Mesendoderm (in vitro differentiated cells): ENCODE data around the gene KCNK7.

ENCODE experiments used
- DNase-seq: peaks from one replicate; pipeline ENCODE4 v3.0.0; 2013
- H2AK5ac ChIP-seq: 2 replicates; pipeline ENCODE4 v1.6.1; 2013; ENCODE audit warnings: low read length, inconsistent platforms
- H2BK120ac ChIP-seq: 2 replicates; pipeline ENCODE4 v1.6.1; 2013; ENCODE audit warnings: low read depth, mild to moderate bottlenecking, low read length, moderate library complexity, mixed read lengths
- H2BK15ac ChIP-seq: replicated peaks from 2 replicates; pipeline ENCODE4 v1.6.1; 2013; ENCODE audit warnings: low read depth, mild to moderate bottlenecking, moderate library complexity
- H2BK5ac ChIP-seq: 2 replicates; pipeline ENCODE4 v1.6.1; 2013; ENCODE audit warnings: low read length, inconsistent platforms
- H3K18ac ChIP-seq: 2 replicates; pipeline ENCODE4 v1.6.1; 2013; ENCODE audit warnings: mild to moderate bottlenecking, low read length, mixed read lengths
- H3K23ac ChIP-seq: one replicate; pipeline ENCODE4 v1.6.1; 2013; ENCODE audit warnings: low read length
- H3K27ac ChIP-seq: 2 replicates; pipeline ENCODE4 v1.5.1; 2013; ENCODE audit warnings: low read depth, mild to moderate bottlenecking, inconsistent platforms, low read length, moderate library complexity
- H3K27me3 ChIP-seq: 2 replicates; pipeline ENCODE4 v1.6.1; 2013; ENCODE audit warnings: low read length, control low read depth, mild to moderate bottlenecking, inconsistent platforms; ENCODE audit not compliant: insufficient read depth, poor library complexity
- H3K36me3 ChIP-seq: 2 replicates; pipeline ENCODE4 v1.6.1; 2013; ENCODE audit warnings: low read length, inconsistent platforms; ENCODE audit not compliant: control insufficient read depth, insufficient read depth
- H3K4ac ChIP-seq: one replicate; pipeline ENCODE4 v1.6.1; 2013; ENCODE audit warnings: low read depth, mild to moderate bottlenecking, low read length, moderate library complexity
- H3K4me1 ChIP-seq: 2 replicates; pipeline ENCODE4 v1.6.1; 2013; ENCODE audit warnings: low read depth, low read length, inconsistent platforms; ENCODE audit not compliant: control insufficient read depth
- H3K4me2 ChIP-seq: 2 replicates; pipeline ENCODE4 v1.6.1; 2013; ENCODE audit warnings: low read length
- H3K4me3 ChIP-seq: 2 replicates; pipeline ENCODE4 v1.5.1; 2013; ENCODE audit warnings: mild to moderate bottlenecking, low read length
- H3K56ac ChIP-seq: one replicate; pipeline ENCODE4 v1.6.1; 2013; ENCODE audit warnings: low read length
- H3K79me1 ChIP-seq: 2 replicates; pipeline ENCODE4 v1.6.1; 2013; ENCODE audit warnings: low read length, inconsistent platforms
- H3K79me2 ChIP-seq: 2 replicates; pipeline ENCODE4 v1.6.1; 2013; ENCODE audit warnings: mild to moderate bottlenecking, low read length; ENCODE audit not compliant: control insufficient read depth, insufficient read depth
- H3K9ac ChIP-seq: 2 replicates; pipeline ENCODE4 v1.6.1; 2013; ENCODE audit warnings: low read length, inconsistent platforms
- H4K5ac ChIP-seq: one replicate; pipeline ENCODE4 v1.6.1; 2013; ENCODE audit warnings: low read length
- H4K8ac ChIP-seq: one replicate; pipeline ENCODE4 v1.6.1; 2013; ENCODE audit warnings: low read depth, mild to moderate bottlenecking, control low read depth, low read length, moderate library complexity
- WGBS: extraction: QIAGEN DNeasy Blood & Tissue Kit; methylation state at CpG from one replicate; pipeline ENCODE4 v1.1.7; 2013; ENCODE audit warnings: low lambda C conversion rate, missing lambda C conversion rate; ENCODE audit not compliant: insufficient coverage; ENCODE audit errors: extremely low coverage; 5-methylcytosine and 5-hydroxymethylcytosine counted together

Gene KCNK7

GRCh38 chr11:65636108-65637031 is 40.8 kb upstream of the KCNK7 start:
- H3K79me1 ChIP-seq: no peaks in the 10 kb centered on the region
- H3K56ac ChIP-seq: no peak overlapping the region
- H3K4ac ChIP-seq: no peak overlapping the region
- no peak overlapping the region for H2BK5ac ChIP-seq
- no peaks in the 10 kb centered on the region for H3K27me3 ChIP-seq
- H3K9ac ChIP-seq: no peak overlapping the region
- H3K36me3 ChIP-seq: peaks cover 12% of the 10 kb centered on the region
- H2BK15ac ChIP-seq: no peak overlapping the region
- no peak overlapping the region for H3K18ac ChIP-seq
- no peak overlapping the region for H3K4me2 ChIP-seq
- H3K4me3 ChIP-seq: no peak overlapping the region
- no peak overlapping the region for H2AK5ac ChIP-seq
- peaks cover 3% of the 10 kb centered on the region for H3K4me1 ChIP-seq
- no peaks in the 10 kb centered on the region for H3K79me2 ChIP-seq
- no CpG with 5 or more reads among the region's 28 CpGs for WGBS
- H3K27ac ChIP-seq: no peak overlapping the region
- no peak overlapping the region for H3K23ac ChIP-seq
- H4K8ac ChIP-seq: no peak overlapping the region
- no peak overlapping the region for H4K5ac ChIP-seq
- no peak for DNase-seq
- H2BK120ac ChIP-seq: no peak overlapping the region

DNA sequence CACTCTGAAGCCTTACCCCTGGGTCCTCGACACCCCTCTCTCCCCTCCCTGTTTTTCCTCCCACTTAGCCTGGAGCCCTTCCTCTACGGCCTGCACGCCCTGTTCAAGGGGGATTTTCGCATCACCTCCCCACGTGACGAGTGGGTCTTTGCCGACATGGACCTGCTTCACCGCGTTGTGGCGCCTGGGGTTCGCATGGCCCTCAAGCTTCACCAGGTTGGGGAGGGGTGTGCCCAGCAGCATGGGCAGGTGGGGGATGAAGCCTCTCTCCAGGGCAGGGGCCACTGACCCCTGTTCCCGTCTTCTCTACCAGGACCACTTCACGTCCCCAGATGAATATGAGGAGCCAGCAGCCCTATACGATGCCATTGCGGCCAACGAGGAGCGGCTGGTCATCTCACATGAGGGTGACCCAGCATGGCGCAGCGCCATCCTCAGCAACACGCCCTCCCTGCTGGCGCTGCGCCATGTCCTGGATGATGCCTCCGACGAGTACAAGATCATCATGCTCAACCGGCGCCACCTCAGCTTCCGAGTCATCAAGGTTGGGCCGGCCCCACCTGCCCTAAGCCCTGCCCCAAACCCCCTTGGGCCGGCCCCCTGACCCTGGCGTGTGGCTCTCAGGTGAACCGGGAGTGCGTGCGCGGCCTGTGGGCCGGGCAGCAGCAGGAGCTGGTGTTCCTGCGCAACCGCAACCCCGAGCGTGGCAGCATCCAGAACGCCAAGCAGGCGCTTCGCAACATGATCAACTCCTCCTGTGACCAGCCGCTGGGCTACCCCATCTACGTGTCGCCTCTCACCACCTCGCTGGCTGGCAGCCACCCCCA is 39.5 kb upstream of the KCNK7 start:
- no peak overlapping the region for H3K18ac ChIP-seq
- no peak overlapping the region for H2BK5ac ChIP-seq
- no peak overlapping the region for H3K56ac ChIP-seq
- H3K23ac ChIP-seq: no peak overlapping the region
- H4K8ac ChIP-seq: no peak overlapping the region
- H2BK120ac ChIP-seq: no peak overlapping the region
- H3K4ac ChIP-seq: no peak overlapping the region
- H3K36me3 ChIP-seq: peaks cover 14% of the 10 kb centered on the region
- no peak overlapping the region for H2AK5ac ChIP-seq
- no peak overlapping the region for H2BK15ac ChIP-seq
- H3K9ac ChIP-seq: no peak overlapping the region
- no peak overlapping the region for H3K27ac ChIP-seq
- no peak for DNase-seq
- H4K5ac ChIP-seq: no peak overlapping the region
- H3K79me2 ChIP-seq: no peaks in the 10 kb centered on the region
- peaks cover 3% of the 10 kb centered on the region for H3K4me1 ChIP-seq
- no peak overlapping the region for H3K4me2 ChIP-seq
- no peaks in the 10 kb centered on the region for H3K27me3 ChIP-seq
- WGBS: no CpG with 5 or more reads among the region's 46 CpGs
- no peak overlapping the region for H3K4me3 ChIP-seq
- no peaks in the 10 kb centered on the region for H3K79me1 ChIP-seq

DNA sequence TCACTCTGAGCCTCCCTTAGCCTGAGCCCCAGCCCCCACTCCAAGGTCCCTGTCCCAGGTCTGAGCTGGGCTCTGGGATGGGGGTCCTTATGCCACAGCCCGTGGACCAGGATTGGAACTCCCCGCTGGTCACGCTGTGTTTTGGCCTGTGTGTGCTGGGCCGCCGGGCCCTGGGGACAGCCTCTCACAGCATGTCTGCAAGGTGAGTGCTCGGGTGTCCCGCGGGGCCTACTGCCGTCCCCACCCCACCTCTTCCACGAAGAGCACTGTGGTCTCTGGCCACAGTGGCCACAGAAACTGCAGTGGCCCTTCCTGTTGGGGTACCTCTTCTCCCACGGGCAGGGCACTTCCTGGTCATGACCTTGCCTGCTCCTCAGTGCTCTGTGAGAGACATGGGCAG is 38.8 kb upstream of the KCNK7 start:
- H2BK5ac ChIP-seq: no peak overlapping the region
- H2AK5ac ChIP-seq: no peak overlapping the region
- H3K4me1 ChIP-seq: peaks cover 3% of the 10 kb centered on the region
- no peak overlapping the region for H4K5ac ChIP-seq
- H2BK120ac ChIP-seq: no peak overlapping the region
- peaks cover 18% of the 10 kb centered on the region for H3K36me3 ChIP-seq
- no peak overlapping the region for H4K8ac ChIP-seq
- H3K27me3 ChIP-seq: no peaks in the 10 kb centered on the region
- no peak overlapping the region for H3K4me2 ChIP-seq
- no peaks in the 10 kb centered on the region for H3K79me2 ChIP-seq
- no peak overlapping the region for H2BK15ac ChIP-seq
- no peak overlapping the region for H3K18ac ChIP-seq
- no peak overlapping the region for H3K27ac ChIP-seq
- no peak overlapping the region for H3K56ac ChIP-seq
- H3K4me3 ChIP-seq: no peak overlapping the region
- DNase-seq: no peak
- H3K9ac ChIP-seq: no peak overlapping the region
- no peaks in the 10 kb centered on the region for H3K79me1 ChIP-seq
- no peak overlapping the region for H3K23ac ChIP-seq
- no peak overlapping the region for H3K4ac ChIP-seq
- no CpG with 5 or more reads among the region's 11 CpGs for WGBS

- Histone ChIP-seq H3K36me3 (peaks cover 22% of the 10 kb centered on the region), H3K27me3 (no peaks in the 10 kb centered on the region), H3K4me2 (no peak overlapping the region), H2AK5ac (no peak overlapping the region), H4K5ac (no peak overlapping the region), H3K4me3 (no peak overlapping the region), H3K23ac (no peak overlapping the region), H3K9ac (no peak overlapping the region), H3K18ac (no peak overlapping the region), H3K27ac (no peak overlapping the region), H2BK120ac (no peak overlapping the region), H2BK5ac (no peak overlapping the region), H3K4ac (no peak overlapping the region), H3K79me1 (no peaks in the 10 kb centered on the region), H4K8ac (no peak overlapping the region), H3K4me1 (peaks cover 3% of the 10 kb centered on the region), H3K56ac (no peak overlapping the region), H2BK15ac (no peak overlapping the region), H3K79me2 (no peaks in the 10 kb centered on the region)
- DNase-seq: no peak
- WGBS: no CpG with 5 or more reads among the region's 14 CpGs
These were observed 38.5 kb upstream of the KCNK7 start for GRCh38 chr11:65634109-65634436.

- Histone ChIP-seq H3K27ac (no peak overlapping the region), H2BK15ac (no peak overlapping the region), H3K79me1 (no peaks in the 10 kb centered on the region), H3K36me3 (peaks cover 25% of the 10 kb centered on the region), H4K5ac (no peak overlapping the region), H3K79me2 (no peaks in the 10 kb centered on the region), H3K56ac (no peak overlapping the region), H3K4me2 (no peak overlapping the region), H3K4me3 (no peak overlapping the region), H3K4me1 (peaks cover 3% of the 10 kb centered on the region), H3K23ac (no peak overlapping the region), H3K4ac (no peak overlapping the region), H3K18ac (no peak overlapping the region), H3K9ac (no peak overlapping the region), H2BK5ac (no peak overlapping the region), H3K27me3 (no peaks in the 10 kb centered on the region), H4K8ac (no peak overlapping the region), H2BK120ac (no peak overlapping the region), H2AK5ac (no peak overlapping the region)
- WGBS: no CpG with 5 or more reads among the region's 20 CpGs
- DNase-seq: no peak
These were observed 37.9 kb upstream of the KCNK7 start for GRCh38 chr11:65633390-65634108.
